Fibroblast of lung (primary cell): ENCODE data around the gene CEP78. TPM values are rescaled to one million over a fixed set of nuclear protein-coding genes. Genes with fewer than 3 reads are reported as not detected.

Source experiments
- DNase-seq, 2 donors: peaks; one replicate each; pipeline versions ENCODE4 v3.0.0 to v3.0.0-alpha.2; 2010; ENCODE audit warnings: low read depth in 2 of 2
- H2AFZ ChIP-seq: 2 replicates; pipeline ENCODE4 v1.5.1; 2012; ENCODE audit warnings: low read length, control low read depth, inconsistent platforms
- H3K27ac ChIP-seq: 2 replicates; pipeline ENCODE4 v1.5.1; 2011; ENCODE audit warnings: low read length, control low read depth; ENCODE audit not compliant: insufficient read depth
- H3K27me3 ChIP-seq: 2 replicates; pipeline ENCODE4 v1.5.1; 2011; ENCODE audit warnings: mild to moderate bottlenecking, low read length; ENCODE audit not compliant: control insufficient read depth, insufficient read depth
- H3K36me3 ChIP-seq: 2 replicates; pipeline ENCODE4 v1.5.1; 2011; ENCODE audit warnings: low read length; ENCODE audit not compliant: control insufficient read depth, insufficient read depth
- H3K4me1 ChIP-seq: 2 replicates; pipeline ENCODE4 v1.5.1; 2011; ENCODE audit warnings: low read length; ENCODE audit not compliant: control insufficient read depth, insufficient read depth; ENCODE audit errors: extremely low read depth
- H3K4me2 ChIP-seq: 2 replicates; pipeline ENCODE4 v1.5.1; 2011; ENCODE audit warnings: low read length, control low read depth; ENCODE audit not compliant: insufficient read depth; ENCODE audit errors: extremely low read depth
- H3K4me3 ChIP-seq, 4 experiments: fragments of 200-600 bp in 1 of 4; sonication (generic) in 1 of 4; replicated peaks in 1 of 4; 2 replicates each; pipeline ENCODE4 v1.5.1; 2011 to 2016; ENCODE audit warnings: low read length in 4 of 4, low read depth in 3 of 4, mild to moderate bottlenecking in 3 of 4, control low read depth in 2 of 4, inconsistent platforms in 1 of 4, mixed read lengths in 1 of 4; ENCODE audit not compliant: insufficient read depth in 1 of 4; ENCODE audit errors: control extremely low read depth in 1 of 4
- H3K79me2 ChIP-seq: 2 replicates; pipeline ENCODE4 v1.5.1; 2012; ENCODE audit warnings: mild to moderate bottlenecking, low read length, inconsistent platforms; ENCODE audit not compliant: control insufficient read depth, insufficient read depth
- H3K9ac ChIP-seq: 2 replicates; pipeline ENCODE4 v1.5.1; 2011; ENCODE audit warnings: mild to moderate bottlenecking, low read length, control low read depth; ENCODE audit not compliant: insufficient read depth
- H3K9me3 ChIP-seq: 2 replicates; pipeline ENCODE4 v1.5.1; 2012; ENCODE audit warnings: low read depth, low read length; ENCODE audit not compliant: control insufficient read depth, insufficient read depth
- H4K20me1 ChIP-seq: 2 replicates; pipeline ENCODE4 v1.5.1; 2011; ENCODE audit warnings: low read length; ENCODE audit not compliant: control insufficient read depth, insufficient read depth; ENCODE audit errors: extremely low read depth
- CTCF ChIP-seq, 2 donors: IDR thresholded peaks in 1 of 2; conservative IDR thresholded peaks in 1 of 2; 1 replicate in 1 of 2; 2 replicates in 1 of 2; pipeline ENCODE4 v1.5.1; 2011 to 2012; ENCODE audit warnings: low read length in 2 of 2, control low read depth in 1 of 2, inconsistent platforms in 1 of 2, low read depth in 1 of 2, mild to moderate bottlenecking in 1 of 2
- EZH2 ChIP-seq: IDR thresholded peaks from 2 replicates; pipeline ENCODE4 v1.5.1; 2012; ENCODE audit warnings: low read length, control low read depth, mild to moderate bottlenecking; ENCODE audit errors: missing control alignments
- polyA plus RNA-seq, 2 donors: library from polyadenylated mRNA; depleted of rRNA in 1 of 2; stranded (reverse) in 1 of 2; unstranded in 1 of 2; fragments of >200 nt; gene quantifications; 2 replicates each; pipeline ENCODE4 v1.2.1, GENCODE V29; 2011 to 2012; ENCODE audit warnings: missing spikeins in 1 of 2
- total RNA-seq: library from RNA; depleted of rRNA; stranded (reverse); fragments of >200 nt; gene quantifications from 2 replicates; pipeline ENCODE4 v1.2.1, GENCODE V29; 2014

Gene CEP78
- total and polyA plus RNA-seq, 2 donors (not counting 1 experiment from before 2014, with no cell fraction given), result 8.9 to 10.4 TPM

GRCh38 chr9:78261403-78262001 lies 25.6 kb downstream of the CEP78 start:
- no peaks in the 10 kb centered on the region for H3K79me2 ChIP-seq
- no peak overlapping the region for H3K27ac ChIP-seq
- H3K4me2 ChIP-seq, result no peak overlapping the region
- no peaks in the 10 kb centered on the region for H3K36me3 ChIP-seq
- H3K9me3 ChIP-seq, result no peaks in the 10 kb centered on the region
- H3K4me1 ChIP-seq, result no peaks in the 10 kb centered on the region
- DNase-seq, result peak; percentile 32 to 76
- no peak overlapping the region for H3K4me3 ChIP-seq
- no peaks in the 10 kb centered on the region for H4K20me1 ChIP-seq
- H3K27me3 ChIP-seq, result no peaks in the 10 kb centered on the region
- H3K9ac ChIP-seq, result no peak overlapping the region
- no peak overlapping the region for H2AFZ ChIP-seq
- no peak for TF ChIP-seq EZH2
- TF ChIP-seq CTCF (conservative IDR thresholded peaks at IDR 0.05 in 1 of 2, IDR thresholded peaks at IDR 0.05 in 1 of 2; ENCODE audit: low read depth in 1 of 2, low read length in 2 of 2), result peak in 1 of 2 donors; percentile 52

- H3K4me3 ChIP-seq, result no peak overlapping the region
- no peaks in the 10 kb centered on the region for H3K9me3 ChIP-seq
- H3K79me2 ChIP-seq, result no peaks in the 10 kb centered on the region
- H3K27ac ChIP-seq, result no peak overlapping the region
- H3K9ac ChIP-seq, result no peak overlapping the region
- H3K36me3 ChIP-seq, result no peaks in the 10 kb centered on the region
- H3K4me2 ChIP-seq, result no peak overlapping the region
- no peaks in the 10 kb centered on the region for H3K27me3 ChIP-seq
- no peak for TF ChIP-seq CTCF (conservative IDR thresholded peaks at IDR 0.05 in 1 of 2, IDR thresholded peaks at IDR 0.05 in 1 of 2; ENCODE audit: low read depth in 1 of 2, low read length in 2 of 2)
- no peak for TF ChIP-seq EZH2
- DNase-seq, result no peak
- no peaks in the 10 kb centered on the region for H4K20me1 ChIP-seq
- H3K4me1 ChIP-seq, result no peaks in the 10 kb centered on the region
- no peak overlapping the region for H2AFZ ChIP-seq
Measured at GRCh38 chr9:78262655-78263054, 26.8 kb downstream of the CEP78 start.

- no peak for TF ChIP-seq EZH2
- no peak for TF ChIP-seq CTCF (conservative IDR thresholded peaks at IDR 0.05 in 1 of 2, IDR thresholded peaks at IDR 0.05 in 1 of 2; ENCODE audit: low read depth in 1 of 2, low read length in 2 of 2)
Measured at GRCh38 chr9:78267889-78268288, 32.0 kb downstream of the CEP78 start.

More at GRCh38 chr9:78267889-78268288, 32.0 kb downstream of the CEP78 start:
- Histone ChIP-seq H3K27ac (no peak overlapping the region), H4K20me1 (no peaks in the 10 kb centered on the region), H3K4me3 (no peak overlapping the region), H3K36me3 (no peaks in the 10 kb centered on the region), H3K9ac (no peak overlapping the region), H3K4me2 (no peak overlapping the region), H3K4me1 (no peaks in the 10 kb centered on the region), H2AFZ (no peak overlapping the region), H3K27me3 (no peaks in the 10 kb centered on the region), H3K79me2 (no peaks in the 10 kb centered on the region), H3K9me3 (no peaks in the 10 kb centered on the region)
- DNase-seq, result no peak
